Measurements from ENCODE around the gene PPIH.
"Not testable (repeated sequence)": the region's sequence is repeated elsewhere in the genome, so short reads cannot be mapped to it uniquely, and the experiment has no call there.

DNA sequence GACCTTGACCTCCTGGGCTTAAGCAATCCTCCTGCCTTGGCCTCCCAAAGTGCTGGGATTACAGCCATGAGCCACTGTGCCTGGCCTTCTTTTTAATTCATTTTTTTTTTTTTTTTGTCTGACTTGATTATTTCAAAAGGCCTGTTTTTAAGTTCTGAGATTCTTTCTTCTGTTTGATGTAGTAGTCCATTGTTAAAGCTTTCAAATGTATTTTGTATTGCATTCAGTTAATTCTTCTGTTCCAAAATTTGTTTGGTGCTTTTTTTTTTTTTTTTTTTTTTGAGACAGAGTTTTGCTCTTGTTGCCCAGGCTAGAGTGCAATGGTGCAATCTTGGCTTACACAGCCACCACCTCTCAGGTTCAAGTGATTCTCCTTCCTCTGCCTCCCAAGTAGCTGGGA lies 56.2 kb downstream of the PPIH start:
- TF ChIP-seq, protein P1, sequence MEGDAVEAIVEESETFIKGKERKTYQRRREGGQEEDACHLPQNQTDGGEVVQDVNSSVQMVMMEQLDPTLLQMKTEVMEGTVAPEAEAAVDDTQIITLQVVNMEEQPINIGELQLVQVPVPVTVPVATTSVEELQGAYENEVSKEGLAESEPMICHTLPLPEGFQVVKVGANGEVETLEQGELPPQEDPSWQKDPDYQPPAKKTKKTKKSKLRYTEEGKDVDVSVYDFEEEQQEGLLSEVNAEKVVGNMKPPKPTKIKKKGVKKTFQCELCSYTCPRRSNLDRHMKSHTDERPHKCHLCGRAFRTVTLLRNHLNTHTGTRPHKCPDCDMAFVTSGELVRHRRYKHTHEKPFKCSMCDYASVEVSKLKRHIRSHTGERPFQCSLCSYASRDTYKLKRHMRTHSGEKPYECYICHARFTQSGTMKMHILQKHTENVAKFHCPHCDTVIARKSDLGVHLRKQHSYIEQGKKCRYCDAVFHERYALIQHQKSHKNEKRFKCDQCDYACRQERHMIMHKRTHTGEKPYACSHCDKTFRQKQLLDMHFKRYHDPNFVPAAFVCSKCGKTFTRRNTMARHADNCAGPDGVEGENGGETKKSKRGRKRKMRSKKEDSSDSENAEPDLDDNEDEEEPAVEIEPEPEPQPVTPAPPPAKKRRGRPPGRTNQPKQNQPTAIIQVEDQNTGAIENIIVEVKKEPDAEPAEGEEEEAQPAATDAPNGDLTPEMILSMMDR (IDR thresholded peaks at IDR 0.05) = not testable (repeated sequence)
- TF ChIP-seq POLR2A (IDR thresholded peaks at IDR 0.05) = not testable (repeated sequence)

All from Peyer's patch (tissue), 4 donors.